Ammon's horn (tissue), 1 donor: ENCODE measurements around the gene RALGAPB.

Experiments
- DNase-seq: peaks from one replicate; pipeline ENCODE4 v3.0.0-alpha.2; 2016; ENCODE audit warnings: low spot score

Gene RALGAPB

DNA sequence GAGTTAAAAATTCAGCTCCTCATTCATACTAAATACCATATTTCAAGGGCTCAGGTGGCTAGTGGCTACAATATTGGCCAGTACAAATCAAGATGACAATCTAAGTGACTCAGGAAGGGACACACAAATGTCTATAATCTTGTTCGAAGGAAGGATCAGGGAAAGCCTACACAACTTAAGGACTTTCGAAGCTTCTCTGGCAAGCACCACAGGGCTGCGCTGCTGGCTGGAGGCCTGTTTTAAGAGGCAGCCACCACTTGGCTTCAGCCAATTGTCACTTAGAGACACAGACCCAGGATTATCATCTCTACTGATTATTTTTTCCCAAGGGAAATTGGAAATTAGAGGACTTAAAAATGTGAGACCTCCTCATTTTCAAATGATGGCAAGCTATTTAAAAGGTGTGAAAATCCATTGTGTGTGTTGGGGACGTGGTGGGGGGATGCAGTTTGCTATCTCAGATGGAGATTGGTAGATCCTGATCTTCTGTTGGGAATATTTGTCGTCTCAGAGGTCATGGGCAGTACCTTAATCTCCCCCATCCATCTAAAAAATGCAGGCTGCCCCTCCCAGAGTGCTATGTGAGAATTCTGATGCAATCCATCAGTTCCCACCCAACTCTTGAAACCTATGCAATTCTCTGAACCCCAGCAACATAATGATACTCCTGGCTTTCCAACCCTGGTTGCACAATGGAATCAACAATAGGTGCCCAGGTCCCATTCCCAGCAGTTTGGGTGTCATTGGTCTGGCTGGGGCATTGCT, 140.3 kb downstream of the RALGAPB start:
- DNase-seq: no peak

DNA sequence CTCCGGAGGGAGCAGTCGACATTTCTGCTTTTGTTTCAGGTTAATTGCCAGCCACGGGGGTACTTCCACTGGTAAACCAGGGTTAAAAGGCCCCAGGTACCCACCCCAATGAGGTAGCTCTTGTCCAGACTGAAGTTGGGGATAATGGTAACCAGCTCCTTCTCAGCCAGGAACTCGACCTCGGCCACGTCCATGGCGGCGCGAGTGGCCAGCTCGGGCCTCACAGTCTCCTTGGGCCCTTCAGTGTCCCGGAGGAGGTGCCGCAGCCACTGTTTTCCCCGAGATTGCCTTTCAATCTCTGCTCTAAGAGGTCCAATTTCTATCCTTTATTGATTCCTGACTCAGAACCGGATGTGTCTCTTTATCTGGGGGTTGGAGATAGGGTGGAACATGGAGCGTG, 142.6 kb downstream of the RALGAPB start:
- no peak for DNase-seq

DNA sequence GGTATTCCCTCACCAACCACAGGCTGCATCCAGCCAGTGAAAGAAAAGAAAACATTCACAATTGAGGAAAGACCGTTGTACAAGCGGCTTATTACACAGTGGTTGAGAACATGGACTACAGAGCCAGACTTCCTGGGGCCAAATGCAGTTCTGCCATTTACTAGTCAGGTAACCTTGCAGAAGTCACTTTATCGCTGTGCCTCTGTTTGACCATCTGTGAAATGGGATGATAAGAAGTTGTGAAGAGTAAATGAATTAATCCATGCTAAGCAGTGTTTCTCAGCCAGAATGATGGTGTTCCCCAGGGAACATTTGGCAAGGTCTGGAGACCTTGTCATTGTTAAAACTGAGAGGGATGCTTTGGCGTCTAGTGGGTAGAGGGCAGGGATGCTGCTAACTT, 143.8 kb downstream of the RALGAPB start:
- DNase-seq: no peak

DNA sequence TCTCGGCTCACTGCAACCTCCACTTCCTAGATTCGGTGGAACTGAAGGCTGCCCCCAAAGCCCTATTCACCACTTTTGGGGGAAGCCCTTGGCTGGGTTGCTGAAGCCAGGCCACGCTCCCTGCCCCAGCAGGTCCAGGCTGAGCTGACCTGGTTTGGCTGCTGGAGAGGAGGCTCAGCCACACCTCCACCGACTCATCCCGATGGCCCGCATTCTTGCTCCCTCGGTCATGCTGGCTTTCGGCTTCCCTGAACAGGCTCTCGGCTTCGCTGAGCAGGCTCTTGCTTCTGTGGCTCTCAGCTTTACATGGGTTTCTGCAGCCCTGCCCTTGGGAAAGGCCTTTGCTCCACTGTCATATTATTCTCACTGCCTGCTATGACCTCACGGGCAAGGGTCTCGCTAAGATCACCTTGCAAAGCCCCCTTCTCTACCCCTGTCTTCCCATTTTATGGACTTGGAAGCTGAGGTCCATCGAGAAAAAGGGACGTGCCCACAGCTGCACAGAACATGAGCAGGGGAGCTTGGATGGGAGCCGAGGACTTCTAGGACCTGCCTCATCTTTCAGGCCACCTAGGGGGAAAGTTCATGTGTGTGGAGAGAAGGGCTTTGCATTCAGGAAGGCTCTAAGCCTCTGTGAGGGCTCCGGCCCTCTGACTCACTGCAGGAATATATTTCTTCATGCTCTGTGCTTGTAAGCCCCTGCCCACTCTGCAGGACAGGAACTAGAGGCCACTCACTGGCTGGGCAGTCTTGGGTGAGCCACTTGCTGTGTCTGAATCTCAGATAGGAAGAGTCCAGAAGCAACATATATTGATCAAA, 144.6 kb downstream of the RALGAPB start:
- DNase-seq: no peak

DNA sequence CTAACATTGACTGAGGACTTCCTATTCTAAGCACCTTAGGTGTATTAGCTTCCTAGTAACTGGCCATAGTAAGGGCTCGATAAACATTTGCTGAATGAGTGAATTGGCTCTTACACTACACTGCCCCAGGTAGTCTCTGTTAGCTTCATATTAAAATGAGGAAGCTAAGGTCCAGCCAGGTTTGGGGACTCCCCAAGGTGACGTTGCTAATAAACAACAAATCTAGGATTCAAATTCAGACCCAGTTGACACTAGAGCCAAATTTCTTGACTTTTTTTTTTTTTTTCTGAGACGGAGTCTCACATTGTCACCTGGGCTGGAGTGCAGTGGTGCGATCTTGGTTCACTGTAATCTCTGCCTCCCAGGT, 145.2 kb downstream of the RALGAPB start:
- no peak for DNase-seq

DNA sequence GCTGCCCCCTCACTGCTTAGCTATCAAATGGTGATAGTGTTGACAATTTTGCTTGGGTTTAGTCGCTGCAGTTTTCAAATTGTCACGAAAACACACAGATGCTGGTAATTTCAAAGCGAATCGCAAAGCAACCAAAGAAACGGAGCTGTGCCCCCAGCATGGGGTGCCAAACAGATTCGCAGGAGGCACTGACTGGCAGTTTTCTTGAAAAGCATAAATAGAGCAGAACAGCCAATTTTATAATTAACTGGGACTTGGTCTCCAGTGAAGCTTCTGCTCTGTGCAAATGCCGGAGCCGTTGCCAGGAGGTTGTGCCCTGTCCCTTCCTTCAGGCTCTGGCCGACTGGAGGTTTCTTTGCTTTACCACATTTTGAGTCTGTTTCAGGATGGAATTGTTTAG, 147.8 kb downstream of the RALGAPB start:
- DNase-seq: peak; percentile 17

DNA sequence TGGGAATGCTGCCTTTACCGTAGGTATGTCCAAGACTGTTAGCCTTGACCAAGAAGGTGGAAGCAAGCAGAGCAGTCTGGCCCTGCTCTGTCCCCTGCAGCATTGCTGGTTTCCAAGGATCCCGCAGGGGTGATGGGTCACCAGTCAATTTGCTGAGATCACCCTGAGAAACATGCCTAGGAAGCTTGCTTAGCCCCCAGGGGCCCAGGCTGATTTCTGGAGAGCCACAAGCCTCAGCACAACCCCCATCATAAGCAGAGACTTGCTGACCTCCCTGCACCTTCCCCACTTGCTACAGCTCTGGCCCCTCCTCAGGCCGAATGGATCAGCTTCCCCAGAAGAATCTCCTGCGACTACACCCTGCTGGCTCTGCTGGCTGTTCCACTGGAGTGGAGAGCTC, 150.4 kb downstream of the RALGAPB start:
- DNase-seq: no peak

DNA sequence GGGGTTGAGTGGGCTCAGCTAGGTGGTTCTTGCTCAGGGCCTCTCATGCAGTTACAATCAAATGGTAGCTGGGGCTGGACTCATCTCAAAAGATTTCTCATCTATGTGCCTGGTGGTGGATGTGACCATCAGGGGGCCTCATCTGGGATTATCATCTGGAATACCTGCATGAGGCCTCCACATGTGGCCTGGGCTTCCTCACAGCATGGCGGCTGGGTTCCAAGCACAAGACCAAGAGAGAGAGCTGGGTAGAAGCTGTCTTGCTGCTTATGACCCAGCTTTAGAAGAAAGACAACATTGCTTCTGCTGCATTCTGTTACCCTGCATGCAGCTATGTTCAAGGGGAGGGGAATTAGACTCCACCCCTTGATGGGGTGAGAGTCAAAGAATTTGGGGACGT, 151.4 kb downstream of the RALGAPB start:
- no peak for DNase-seq

DNA sequence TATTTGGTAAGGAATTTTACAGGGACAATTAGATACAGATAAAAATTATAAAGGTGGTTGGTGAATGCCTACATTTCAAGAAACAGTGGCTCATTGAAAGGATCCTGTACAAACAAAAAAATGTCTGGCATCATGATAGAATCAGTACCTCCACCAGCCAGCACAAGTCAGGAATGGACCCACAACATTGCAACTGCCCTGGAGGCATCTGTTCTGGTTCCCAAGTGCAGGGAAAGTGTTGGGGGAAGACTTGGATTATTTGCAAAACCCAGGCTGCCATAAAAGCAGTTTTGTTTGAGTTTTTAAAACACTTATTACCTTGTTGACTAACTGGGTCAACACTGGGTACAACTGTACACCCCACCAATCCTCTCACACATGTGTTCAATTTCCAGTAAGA, 153.3 kb downstream of the RALGAPB start:
- no peak for DNase-seq

DNA sequence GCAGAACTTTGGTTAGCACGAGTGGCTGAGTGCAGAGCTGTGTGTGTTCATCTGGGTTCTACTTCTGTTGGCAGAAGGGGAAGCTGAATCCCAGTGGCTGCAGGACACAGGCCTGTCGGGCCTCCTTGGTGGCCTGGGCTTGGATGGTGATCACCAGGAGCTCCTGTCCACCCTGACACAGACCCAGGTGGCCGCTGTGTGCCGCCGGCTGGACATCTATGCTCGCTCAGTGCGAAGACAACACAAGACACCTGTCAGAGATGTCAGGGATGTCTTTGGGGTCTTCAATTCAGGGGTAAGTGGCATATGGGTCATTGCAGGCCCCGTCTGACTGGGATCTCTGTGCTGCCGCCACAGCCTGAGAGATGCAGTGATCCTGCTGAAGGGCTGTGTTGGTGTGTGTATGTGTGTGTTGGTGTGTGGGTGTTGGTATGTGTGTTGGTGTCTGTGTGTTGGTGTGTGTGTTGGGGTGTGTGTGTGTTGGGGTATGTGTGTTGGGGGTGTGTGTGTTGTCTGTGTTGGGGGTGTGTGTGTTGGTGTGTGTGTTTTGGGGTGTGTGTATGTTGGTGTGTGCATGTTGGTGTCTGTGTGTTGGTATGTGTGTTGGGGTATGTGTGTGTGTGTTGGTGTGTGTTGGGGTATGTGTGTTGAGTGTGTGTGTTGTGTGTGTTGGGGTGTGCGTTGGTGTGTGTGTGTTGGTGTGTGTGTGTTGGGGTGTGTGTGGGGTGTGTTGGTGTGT, 154.4 kb downstream of the RALGAPB start:
- no peak for DNase-seq
